ENCODE measurements around the gene SPATA46. TPM values are rescaled to one million over a fixed set of nuclear protein-coding genes. Genes with fewer than 3 reads are reported as not detected.

Gene SPATA46
- total and polyA plus RNA-seq, 2 experiments from 2014 or later: not detected

DNA sequence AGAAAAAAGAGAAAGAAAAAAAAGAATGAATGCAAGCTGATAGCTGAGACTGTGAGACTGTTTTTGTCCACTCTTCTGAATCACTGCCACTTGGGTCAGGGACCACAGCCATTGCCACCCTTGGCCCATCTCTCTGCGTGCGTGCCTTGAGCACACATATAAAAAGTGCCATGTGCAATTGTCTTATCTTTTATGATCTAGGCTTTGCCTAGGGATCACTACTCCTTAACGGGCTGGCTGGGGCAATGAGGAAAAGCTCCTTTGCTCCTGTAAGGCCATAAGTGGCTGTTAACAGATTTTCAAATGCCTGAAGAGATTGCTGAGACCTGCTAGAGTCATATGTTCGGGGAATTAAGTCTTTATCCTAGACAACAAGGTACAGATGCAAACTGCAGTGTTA is 8.2 kb downstream of the SPATA46 start:
- Histone ChIP-seq H3K4me2 (no peak overlapping the region), H3K27ac (ENCODE audit: low read depth) (no peak overlapping the region), H3K27me3 (ENCODE audit: insufficient read depth) (no peaks in the 10 kb centered on the region), H4K20me1 (replicated peaks; ENCODE audit: insufficient read depth) (no peaks in the 10 kb centered on the region), H3K79me2 (replicated peaks; ENCODE audit: insufficient read depth) (no peaks in the 10 kb centered on the region), H3F3A (replicated peaks; ENCODE audit: low read depth) (no peaks in the 10 kb centered on the region), H3K9me2 (ENCODE audit: insufficient read depth) (no peaks in the 10 kb centered on the region), H3K4me1 (ENCODE audit: insufficient read depth) (no peaks in the 10 kb centered on the region), H3K4me3 (no peak overlapping the region), H3K36me3 (ENCODE audit: insufficient read depth) (no peaks in the 10 kb centered on the region), H2AFZ (no peak overlapping the region)
- Mint-ChIP-seq H3K4me1 (peaks cover 1% of the 10 kb centered on the region; the same call in 1 of the 3 replicates), H3K27ac (no peak overlapping the region), H3K36me3 (ENCODE audit: low read depth) (peaks cover 17% of the 10 kb centered on the region; the same call in 2 of the 3 replicates), H3K4me3 (no peak overlapping the region), H3K9me3 (no peaks in the 10 kb centered on the region), H3K27me3 (ENCODE audit: insufficient read depth, low read depth, poor library complexity) (peaks cover 20% of the 10 kb centered on the region)
- no peak for DNase-seq (ENCODE audit: low spot score)
- no peak for TF ChIP-seq POLR2AphosphoS5 (IDR thresholded peaks at IDR 0.05; ENCODE audit: low read depth)
- TF ChIP-seq CREB1 (CRISPR knock-in tag; IDR thresholded peaks at IDR 0.05; ENCODE audit: low read depth): no peak
- no peak for TF ChIP-seq JUNB (IDR thresholded peaks at IDR 0.05; ENCODE audit: unreplicated experiment)
- no peak for TF ChIP-seq EZH2 (IDR thresholded peaks at IDR 0.05; ENCODE audit: low read depth, unreplicated experiment)
- TF ChIP-seq, protein P1, sequence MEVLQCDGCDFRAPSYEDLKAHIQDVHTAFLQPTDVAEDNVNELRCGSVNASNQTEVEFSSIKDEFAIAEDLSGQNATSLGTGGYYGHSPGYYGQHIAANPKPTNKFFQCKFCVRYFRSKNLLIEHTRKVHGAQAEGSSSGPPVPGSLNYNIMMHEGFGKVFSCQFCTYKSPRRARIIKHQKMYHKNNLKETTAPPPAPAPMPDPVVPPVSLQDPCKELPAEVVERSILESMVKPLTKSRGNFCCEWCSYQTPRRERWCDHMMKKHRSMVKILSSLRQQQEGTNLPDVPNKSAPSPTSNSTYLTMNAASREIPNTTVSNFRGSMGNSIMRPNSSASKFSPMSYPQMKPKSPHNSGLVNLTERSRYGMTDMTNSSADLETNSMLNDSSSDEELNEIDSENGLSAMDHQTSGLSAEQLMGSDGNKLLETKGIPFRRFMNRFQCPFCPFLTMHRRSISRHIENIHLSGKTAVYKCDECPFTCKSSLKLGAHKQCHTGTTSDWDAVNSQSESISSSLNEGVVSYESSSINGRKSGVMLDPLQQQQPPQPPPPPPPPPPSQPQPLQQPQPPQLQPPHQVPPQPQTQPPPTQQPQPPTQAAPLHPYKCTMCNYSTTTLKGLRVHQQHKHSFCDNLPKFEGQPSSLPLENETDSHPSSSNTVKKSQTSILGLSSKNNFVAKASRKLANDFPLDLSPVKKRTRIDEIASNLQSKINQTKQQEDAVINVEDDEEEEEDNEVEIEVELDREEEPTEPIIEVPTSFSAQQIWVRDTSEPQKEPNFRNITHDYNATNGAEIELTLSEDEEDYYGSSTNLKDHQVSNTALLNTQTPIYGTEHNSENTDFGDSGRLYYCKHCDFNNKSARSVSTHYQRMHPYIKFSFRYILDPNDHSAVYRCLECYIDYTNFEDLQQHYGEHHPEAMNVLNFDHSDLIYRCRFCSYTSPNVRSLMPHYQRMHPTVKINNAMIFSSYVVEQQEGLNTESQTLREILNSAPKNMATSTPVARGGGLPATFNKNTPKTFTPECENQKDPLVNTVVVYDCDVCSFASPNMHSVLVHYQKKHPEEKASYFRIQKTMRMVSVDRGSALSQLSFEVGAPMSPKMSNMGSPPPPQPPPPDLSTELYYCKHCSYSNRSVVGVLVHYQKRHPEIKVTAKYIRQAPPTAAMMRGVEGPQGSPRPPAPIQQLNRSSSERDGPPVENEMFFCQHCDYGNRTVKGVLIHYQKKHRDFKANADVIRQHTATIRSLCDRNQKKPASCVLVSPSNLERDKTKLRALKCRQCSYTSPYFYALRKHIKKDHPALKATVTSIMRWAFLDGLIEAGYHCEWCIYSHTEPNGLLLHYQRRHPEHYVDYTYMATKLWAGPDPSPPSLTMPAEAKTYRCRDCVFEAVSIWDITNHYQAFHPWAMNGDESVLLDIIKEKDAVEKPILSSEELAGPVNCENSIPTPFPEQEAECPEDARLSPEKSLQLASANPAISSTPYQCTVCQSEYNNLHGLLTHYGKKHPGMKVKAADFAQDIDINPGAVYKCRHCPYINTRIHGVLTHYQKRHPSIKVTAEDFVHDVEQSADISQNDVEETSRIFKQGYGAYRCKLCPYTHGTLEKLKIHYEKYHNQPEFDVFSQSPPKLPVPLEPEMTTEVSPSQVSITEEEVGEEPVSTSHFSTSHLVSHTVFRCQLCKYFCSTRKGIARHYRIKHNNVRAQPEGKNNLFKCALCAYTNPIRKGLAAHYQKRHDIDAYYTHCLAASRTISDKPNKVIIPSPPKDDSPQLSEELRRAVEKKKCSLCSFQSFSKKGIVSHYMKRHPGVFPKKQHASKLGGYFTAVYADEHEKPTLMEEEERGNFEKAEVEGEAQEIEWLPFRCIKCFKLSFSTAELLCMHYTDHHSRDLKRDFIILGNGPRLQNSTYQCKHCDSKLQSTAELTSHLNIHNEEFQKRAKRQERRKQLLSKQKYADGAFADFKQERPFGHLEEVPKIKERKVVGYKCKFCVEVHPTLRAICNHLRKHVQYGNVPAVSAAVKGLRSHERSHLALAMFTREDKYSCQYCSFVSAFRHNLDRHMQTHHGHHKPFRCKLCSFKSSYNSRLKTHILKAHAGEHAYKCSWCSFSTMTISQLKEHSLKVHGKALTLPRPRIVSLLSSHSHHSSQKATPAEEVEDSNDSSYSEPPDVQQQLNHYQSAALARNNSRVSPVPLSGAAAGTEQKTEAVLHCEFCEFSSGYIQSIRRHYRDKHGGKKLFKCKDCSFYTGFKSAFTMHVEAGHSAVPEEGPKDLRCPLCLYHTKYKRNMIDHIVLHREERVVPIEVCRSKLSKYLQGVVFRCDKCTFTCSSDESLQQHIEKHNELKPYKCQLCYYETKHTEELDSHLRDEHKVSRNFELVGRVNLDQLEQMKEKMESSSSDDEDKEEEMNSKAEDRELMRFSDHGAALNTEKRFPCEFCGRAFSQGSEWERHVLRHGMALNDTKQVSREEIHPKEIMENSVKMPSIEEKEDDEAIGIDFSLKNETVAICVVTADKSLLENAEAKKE (CRISPR knock-in tag; IDR thresholded peaks at IDR 0.05): no peak
- no peak for TF ChIP-seq ZNF331 (CRISPR knock-in tag; IDR thresholded peaks at IDR 0.05; ENCODE audit: low read depth)
- TF ChIP-seq, protein P2, sequence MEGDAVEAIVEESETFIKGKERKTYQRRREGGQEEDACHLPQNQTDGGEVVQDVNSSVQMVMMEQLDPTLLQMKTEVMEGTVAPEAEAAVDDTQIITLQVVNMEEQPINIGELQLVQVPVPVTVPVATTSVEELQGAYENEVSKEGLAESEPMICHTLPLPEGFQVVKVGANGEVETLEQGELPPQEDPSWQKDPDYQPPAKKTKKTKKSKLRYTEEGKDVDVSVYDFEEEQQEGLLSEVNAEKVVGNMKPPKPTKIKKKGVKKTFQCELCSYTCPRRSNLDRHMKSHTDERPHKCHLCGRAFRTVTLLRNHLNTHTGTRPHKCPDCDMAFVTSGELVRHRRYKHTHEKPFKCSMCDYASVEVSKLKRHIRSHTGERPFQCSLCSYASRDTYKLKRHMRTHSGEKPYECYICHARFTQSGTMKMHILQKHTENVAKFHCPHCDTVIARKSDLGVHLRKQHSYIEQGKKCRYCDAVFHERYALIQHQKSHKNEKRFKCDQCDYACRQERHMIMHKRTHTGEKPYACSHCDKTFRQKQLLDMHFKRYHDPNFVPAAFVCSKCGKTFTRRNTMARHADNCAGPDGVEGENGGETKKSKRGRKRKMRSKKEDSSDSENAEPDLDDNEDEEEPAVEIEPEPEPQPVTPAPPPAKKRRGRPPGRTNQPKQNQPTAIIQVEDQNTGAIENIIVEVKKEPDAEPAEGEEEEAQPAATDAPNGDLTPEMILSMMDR (conservative IDR thresholded peaks at IDR 0.05; ENCODE audit: low read depth in 2 of 2): no peak
- TF ChIP-seq ETS1 (IDR thresholded peaks at IDR 0.05): no peak
- no peak for TF ChIP-seq REST (IDR thresholded peaks at IDR 0.05; ENCODE audit: unreplicated experiment)
- no peak for ATAC-seq
